HT-29 (cell line): ENCODE results near the gene F2RL3. TPM values are rescaled to one million over a fixed set of nuclear protein-coding genes. Genes with fewer than 3 reads are reported as not detected.
A peak's percentile ranks its signal among the peaks of the same experiment; 100 is the strongest.
"Not testable (repeated sequence)": the region's sequence is repeated elsewhere in the genome, so short reads cannot be mapped to it uniquely, and the experiment has no call there.

Experiments used
- DNase-seq: peaks from one replicate; pipeline ENCODE4 v3.0.0-alpha.2; 2015; ENCODE audit warnings: low spot score
- total RNA-seq: library from RNA; depleted of rRNA; stranded (reverse); fragments of >200 nt; shearing (Covaris generic); gene quantifications from 2 replicates; pipeline ENCODE4 v1.2.3, GENCODE V29; 2014

Gene F2RL3
- total RNA-seq, 1 experiment from 2014 or later = not detected

DNA sequence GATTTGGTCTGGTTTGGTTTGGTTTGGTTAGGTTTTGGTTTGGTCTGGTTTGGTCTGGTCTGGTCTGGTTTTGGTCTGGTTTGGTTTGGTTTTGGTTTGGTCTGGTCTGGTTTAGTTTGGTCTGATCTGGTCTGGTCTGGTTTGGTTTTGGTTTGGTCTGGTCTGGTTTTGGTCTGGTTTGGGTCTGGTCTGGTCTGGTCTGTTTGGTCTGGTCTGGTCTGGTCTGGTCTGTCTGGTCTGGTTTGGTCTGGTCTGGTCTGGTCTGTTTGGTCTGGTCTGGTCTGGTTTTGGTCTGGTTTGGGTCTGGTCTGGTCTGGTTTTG, 13.9 kb upstream of the F2RL3 start:
- DNase-seq = not testable (repeated sequence)

DNA sequence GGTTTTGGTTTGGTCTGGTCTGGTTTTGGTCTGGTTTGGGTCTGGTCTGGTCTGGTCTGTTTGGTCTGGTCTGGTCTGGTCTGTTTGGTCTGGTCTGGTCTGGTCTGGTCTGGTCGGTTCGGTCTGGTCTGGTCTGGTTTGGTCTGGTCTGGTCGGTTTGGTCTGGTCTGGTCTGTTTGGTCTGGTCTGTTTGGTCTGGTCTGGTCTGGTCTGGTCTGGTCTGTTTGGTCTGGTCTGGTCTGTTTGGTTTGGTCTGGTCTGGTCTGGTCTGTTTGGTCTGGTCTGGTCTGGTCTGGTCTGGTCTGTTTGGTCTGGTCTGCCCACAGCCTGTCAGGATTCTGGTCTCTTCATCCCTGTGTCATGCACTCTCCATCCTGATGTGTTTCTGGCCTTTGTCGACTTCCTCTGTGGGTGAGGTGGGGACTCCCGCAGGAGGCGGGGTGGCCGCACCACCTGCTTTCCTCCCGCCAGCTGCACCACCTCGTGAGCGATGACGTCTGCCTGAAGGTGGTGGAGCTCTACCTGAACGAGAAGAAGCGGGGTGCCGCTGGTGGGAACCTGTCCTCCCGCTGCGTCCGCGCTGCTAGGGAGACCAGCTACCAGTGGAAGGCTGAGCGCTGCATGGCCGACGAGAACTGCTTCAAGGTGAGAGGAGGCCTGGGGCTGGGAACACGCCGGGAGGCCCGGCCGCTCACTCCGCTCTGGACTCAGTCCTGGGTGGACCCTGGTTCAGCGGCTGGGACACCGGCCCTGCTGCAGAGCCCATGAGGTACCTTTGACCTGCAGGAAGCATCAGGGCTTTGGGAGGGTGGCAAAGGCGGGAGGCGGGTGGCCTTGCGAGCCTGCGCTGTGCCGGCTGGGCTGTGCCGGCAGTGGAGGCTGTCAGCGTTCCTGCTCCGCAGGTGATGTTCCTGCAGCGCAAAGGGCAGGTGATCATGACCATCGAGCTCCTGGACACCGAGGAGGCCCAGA, 12.9 kb upstream of the F2RL3 start:
- DNase-seq = no peak

DNA sequence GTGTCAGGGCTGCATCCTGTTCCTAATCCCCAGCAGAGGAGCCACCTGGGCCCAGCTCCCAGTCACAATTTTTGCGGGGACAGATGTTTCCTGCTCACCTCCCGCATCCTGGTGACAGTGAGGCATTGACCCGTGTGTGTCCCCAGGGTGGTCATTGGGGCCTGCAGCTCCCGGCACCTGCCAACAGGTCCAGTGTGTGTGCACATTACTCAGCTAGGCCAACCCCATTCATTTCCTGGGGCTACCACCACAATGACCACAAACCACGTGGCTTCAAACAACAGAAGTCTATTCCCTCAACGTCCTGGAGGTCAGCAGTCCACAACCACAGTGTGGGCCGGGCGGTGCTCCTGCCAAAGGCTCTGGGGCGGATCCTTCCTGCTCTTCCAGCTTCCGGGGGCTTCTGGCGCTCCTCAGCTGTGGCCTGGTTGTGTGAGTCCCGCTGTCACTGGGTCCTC, 11.9 kb upstream of the F2RL3 start:
- DNase-seq = peak; percentile 37

DNA sequence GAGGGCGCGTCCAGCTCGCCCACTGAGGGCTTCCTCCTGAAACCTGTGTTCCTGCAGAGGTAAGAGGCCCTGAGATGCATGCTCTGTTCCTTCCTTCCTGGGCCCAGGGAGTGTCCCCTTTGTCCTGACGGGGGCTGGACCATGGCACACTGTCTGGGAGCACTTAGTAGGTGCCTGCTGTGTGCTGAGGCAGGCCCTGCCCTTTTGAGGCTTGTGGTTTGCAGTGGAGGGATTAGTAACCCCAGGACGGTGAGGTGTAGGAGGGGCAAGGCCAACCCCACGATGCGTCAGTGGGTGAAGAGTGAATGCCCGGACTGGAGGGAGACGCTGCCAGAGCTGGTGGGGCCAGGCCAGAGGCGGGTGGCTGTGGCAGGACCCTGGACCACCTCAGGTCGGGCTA, 11.2 kb upstream of the F2RL3 start:
- DNase-seq = no peak

DNA sequence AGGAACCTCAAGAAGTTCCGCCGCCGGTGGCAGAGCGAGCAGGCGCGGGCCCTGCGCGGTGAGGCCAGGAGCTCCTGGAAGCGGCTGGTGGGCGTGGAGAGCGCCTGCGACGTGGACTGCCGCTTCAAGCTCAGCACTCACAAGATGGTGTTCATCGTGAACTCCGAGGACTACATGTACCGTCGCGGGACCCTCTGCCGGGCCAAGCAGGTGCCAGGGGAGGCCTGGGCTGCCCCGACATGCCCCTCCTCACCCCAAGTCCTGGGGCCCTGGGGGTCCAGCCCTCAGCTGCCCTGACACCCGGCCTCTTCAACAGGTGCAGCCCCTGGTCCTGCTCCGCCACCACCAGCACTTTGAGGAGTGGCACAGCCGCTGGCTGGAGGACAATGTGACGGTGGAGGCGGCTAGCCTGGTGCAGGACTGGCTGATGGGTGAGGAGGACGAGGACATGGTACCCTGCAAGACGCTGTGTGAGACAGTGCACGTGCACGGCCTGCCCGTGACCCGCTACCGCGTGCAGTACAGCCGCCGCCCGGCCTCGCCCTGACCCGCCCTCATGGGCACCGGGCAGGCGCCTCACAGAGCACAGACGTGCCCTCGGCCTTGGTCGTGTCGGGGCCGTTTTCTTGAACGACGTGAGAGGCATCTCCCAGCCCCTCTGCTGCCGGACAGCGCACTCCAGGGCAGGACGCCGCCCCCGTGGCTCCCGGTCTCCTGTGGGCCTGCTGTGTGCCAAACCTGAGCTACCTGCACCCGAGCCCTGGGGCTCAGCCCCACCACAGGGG, 10.4 kb upstream of the F2RL3 start:
- DNase-seq = no peak

DNA sequence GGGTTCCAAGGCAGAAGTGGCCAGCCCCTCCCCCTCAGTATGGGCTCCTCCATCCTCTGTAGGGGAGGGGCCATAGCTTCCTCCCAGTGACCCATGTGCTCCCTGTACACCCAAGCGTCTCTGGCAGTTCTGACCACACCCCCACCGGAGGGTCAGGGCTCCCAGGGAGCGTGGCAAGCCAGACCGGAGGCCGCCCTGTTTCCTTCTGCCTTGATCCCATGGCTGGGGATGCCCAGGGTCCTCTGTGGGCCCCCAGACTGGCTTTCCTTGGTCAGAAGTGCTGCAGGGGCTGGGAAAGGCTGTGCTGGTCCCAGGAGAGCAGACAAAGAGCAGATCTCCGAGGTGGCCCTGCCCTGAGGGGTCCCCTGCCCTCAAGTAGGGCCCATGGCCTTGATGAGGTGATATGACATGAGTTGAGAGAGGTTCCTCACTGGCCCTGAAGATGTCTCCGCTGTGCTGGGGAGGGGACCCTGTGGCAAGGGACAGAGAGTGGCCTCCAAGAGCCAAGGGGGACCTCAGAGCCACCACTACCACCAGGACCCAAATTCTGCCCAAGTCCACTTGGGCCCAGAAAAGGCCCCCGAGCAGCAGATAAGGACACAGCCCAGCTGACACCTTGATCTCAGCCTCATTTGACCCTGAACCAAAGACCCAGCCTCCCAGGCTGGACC, 7.8 kb upstream of the F2RL3 start:
- DNase-seq = no peak

DNA sequence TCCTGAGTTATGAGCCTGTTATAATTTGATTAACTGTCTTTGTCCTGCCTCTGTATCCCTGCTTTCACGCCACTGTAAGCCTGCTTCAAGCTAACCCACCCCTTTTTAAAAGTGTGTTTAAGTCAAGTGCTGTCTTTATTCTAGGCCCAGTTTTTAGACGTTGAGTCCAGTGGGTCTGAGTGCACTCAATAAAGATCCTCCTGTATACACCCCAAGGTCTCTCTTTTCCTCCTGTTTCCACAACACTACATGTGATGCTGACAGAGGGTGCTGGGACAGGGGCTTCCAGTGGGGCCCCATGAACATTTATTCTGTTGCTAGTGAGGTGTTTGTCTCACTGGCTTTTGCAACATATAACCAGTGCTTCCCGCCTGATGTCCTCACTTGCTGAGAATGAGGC, 6.7 kb upstream of the F2RL3 start:
- no peak for DNase-seq

DNA sequence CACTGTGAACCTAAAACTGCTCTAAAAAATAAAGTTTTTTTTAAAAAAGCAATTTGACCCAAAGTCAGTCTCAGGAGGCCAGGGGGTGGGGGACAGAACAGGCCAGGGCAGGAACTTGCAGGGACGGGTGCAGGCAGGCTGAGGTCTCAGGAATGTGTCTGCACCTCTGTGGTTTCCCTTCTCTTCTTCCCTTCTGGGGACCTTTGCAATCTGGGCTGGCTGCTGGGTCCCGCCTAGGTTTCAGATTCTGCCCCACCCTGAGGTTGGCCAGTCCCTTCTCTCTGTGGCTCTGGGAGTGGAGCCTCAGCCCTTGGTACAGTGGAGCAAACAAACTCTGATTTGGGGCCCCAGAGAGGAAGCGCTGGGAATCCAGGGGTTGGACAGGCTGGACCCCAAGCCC, 5.3 kb upstream of the F2RL3 start:
- DNase-seq = no peak

DNA sequence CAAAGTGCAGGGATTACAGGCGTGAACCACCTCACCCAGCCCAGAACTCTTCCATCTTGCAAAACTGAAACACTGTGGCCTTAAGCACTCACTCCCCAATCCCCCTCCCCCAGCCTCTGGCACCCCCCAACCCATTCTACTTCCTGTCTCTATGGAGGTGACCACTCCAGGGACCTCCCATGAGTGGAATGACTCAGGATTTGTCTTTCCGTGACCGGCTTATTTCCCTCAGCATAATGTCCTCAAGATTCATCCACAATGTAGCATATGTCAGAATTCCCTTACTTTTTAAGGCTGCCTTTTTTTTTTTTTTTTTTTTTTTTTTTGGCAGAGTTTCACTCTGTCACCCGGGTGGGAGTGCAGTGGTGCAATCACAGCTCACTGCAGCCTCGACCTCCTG, 3.6 kb upstream of the F2RL3 start:
- no peak for DNase-seq

DNA sequence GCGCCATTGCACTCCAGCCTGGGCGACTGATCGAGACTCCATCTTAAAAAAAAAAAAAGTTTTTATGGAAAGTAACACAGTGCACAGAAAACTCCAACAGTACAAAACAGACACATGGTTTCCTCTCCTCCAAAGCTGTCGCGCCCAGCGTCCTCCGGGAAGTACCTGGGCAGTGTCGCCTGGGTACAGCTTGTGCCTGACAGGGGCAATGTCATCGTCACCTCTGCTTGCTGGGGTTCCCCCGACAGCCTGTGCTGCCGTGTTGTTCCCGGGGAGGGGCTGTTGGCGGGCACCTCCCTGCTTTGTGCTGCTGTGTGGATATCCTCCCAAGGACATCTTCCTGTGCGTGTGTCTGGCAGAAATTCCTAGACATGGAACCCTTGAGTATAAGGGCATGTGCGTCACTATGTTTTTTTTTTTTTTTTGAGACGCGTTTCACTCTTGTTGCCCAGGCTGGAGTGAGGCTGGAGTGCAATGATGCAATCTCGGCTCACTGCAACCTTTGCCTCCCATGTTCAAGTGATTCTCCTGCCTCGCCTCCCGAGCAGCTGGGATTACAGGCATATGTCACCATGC, 2.4 kb upstream of the F2RL3 start:
- no peak for DNase-seq

DNA sequence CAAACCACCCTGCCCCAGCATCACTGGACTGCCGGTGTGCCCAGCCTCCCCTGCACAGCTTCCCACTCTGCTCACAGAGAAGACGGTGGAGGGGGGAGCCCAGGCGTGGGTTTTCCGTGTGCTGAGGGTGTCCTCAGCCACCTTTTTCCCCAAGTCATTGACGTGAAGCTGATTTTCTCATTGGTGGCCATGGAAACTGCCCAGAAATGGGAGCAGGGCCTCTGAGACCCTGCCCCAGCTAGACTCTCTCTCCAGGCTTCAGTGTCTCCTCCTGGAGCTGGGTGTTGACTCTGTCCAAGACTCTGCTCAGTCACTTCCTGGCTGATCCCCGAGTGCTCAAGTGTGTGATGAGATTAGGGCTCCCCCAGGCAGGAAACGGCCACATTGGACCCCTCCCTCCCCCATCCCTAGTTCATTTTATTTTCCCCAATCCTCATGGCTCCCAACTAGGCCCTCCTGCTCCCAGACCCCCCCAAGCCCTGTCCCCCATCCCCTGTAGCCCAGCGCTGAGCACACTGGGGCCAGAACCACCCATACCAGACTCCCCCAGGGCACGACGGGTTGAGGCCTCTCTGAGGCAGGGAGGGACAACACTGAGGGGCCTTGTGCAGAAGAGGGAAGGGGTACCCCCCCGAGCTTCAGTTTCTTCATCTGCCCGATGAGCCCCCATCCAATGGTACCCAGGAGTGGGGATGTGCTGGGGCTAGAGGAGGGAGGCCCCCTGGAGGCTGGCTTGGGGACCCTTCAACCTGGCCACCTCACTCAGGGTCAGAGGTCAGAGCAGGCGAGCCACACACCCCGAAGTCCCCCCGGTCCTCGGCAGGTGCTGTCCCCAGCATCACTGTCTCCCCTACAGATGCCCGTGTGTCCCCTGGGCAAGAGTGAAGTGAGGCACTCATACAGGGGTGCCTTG, 1.2 kb upstream of the F2RL3 start:
- no peak for DNase-seq

DNA sequence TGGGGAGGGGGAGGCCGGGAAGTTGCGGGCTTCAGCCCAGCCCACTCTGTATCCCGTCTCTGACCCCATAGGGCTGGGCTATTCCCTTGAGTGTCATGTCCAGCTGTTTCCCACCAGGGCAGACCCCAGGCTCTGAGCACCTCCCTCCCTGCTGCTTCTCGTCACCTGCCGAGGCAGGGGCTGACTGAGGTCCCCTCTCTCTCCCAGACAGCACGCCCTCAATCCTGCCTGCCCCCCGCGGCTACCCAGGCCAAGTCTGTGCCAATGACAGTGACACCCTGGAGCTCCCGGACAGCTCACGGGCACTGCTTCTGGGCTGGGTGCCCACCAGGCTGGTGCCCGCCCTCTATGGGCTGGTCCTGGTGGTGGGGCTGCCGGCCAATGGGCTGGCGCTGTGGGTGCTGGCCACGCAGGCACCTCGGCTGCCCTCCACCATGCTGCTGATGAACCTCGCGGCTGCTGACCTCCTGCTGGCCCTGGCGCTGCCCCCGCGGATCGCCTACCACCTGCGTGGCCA, 625 bp downstream of the F2RL3 start:
- DNase-seq = no peak

DNA sequence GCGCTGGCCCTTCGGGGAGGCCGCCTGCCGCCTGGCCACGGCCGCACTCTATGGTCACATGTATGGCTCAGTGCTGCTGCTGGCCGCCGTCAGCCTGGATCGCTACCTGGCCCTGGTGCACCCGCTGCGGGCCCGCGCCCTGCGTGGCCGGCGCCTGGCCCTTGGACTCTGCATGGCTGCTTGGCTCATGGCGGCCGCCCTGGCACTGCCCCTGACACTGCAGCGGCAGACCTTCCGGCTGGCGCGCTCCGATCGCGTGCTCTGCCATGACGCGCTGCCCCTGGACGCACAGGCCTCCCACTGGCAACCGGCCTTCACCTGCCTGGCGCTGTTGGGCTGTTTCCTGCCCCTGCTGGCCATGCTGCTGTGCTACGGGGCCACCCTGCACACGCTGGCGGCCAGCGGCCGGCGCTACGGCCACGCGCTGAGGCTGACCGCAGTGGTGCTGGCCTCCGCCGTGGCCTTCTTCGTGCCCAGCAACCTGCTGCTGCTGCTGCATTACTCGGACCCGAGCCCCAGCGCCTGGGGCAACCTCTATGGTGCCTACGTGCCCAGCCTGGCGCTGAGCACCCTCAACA, 1.2 kb downstream of the F2RL3 start:
- DNase-seq = no peak

DNA sequence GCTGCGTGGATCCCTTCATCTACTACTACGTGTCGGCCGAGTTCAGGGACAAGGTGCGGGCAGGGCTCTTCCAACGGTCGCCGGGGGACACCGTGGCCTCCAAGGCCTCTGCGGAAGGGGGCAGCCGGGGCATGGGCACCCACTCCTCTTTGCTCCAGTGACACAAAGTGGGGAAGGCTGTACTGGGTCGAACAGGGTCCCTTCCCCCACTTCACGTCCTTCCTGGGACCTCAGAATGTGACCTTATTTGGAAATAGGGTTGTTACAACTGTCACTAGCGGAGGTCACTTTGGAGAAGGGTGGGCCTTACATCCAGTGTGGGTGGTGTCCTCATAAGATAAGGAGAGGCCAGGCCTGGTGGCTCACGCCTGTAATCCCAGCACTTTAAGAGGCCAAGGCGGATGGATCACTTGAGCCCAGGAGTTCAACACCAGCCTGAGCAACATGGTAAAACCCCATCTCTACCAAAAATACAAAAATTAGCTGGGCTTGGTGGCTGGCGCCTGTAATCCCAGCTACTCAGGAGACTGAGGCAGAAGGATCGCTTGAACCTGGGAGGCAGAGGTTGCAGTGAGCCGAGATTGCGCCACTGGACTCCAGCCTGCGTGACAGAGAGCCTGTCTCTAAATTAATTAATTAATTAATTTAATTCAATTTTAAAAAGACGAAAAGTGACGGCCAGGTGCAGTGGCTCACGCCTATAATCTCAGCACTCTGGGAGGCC, 1.8 kb downstream of the F2RL3 start:
- DNase-seq = no peak

DNA sequence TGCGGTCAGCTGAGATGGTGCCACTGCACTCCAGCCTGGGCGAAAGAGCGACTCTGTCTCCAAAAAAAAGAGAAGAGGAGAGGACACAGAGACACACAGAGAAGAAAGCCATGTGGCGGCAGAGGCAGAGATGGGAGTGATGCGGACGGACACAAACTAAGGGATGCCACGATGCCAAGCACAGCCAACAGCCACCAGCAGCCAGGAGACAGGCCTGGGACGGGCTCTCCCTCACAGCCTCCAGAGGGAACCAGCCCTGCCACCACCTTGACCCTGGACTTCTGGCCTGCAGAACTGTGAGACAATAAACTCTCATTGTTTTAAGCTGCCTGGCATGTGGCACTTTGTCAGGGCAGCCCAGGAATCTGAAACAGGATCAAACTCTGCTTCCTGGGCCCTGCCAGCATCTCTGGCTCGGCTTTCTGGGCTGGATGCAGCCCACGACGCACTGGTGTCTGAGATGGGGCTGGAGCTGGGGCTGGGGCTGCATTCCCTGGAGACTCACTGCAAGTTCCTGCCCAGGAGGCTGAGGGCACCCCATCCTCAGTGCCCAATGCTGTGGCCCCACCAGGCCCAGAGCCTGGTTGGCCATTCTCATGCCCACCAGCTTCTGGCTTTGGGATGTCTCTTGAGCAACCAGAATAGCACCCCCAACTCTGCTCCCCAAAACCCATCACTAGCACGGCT, 3.0 kb downstream of the F2RL3 start:
- no peak for DNase-seq

DNA sequence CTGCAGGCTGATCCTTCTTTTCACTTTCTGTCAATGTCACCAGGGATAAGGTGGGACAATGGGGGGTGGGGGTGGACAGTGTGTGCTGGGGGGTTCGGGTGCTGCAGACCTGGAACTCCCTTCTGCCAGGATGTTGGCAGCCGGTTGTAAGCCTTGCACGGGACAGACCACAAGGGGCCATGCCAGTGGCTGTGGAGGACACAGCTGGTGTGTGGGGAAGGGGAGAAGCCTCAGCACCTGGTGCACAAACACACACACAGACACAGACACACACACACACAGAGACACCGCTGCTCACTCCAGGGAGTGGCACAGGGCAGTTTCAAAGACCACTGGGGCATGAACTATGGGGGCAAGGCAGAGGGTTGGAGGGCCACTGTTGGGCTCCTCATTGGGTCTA, 3.6 kb downstream of the F2RL3 start:
- no peak for DNase-seq

DNA sequence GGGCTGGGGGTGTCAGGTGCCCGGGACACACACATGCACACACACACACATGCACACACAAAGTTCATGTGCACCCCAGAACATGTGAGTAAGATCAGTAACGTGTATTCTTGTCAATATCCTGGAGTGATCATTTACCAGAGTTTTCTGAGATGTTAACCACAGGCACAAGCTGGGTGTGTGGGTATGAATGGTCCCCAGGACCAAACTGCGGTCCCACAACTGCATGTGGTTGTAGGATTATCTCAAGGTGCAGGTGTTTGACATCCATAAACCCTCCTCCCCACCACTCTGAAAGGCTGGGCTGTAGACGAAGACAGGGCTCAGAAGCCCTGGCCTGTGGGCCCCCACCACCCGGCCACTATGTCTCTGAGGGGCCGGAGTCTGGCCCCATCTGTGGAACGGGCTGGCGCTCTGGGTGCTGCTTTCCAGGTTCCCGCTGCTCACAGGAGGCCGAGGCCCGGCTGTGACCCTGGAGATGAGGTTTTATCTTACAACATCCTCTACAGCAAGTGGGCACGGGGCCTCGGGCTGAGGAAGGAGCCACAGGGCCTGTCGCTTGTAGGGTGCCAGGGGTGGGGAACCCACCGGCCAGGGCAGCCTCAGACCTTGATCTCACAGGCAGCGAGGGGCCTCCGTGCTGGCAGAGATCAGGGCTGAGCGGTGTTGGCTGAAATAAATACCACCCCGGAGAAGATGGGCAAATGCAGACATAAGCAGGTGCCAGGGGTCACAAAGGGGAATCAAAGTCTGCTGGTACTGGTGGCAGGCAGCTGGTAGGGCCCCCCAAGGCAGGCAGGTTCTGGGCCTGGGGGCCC, 4.3 kb downstream of the F2RL3 start:
- DNase-seq = no peak

DNA sequence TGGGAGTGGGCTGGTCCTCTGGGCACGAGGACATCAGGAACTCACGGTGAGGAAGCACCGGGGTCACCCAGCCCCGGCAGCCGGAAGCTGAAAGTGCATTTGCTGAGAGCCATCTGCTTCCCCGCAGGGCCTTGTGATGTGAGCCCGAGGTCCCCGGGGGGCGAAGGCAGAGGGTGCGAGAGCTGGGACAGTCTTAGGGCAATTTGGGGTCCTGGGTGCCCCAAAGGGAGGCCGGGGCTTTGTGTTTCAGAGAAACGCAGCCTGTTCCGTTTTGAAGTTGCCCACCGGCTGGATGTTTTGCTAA, 4.8 kb downstream of the F2RL3 start:
- no peak for DNase-seq
